Anterior cingulate cortex (tissue), 58 donors: ENCODE data around the gene PLXNA1.
A peak's percentile ranks its signal among the peaks of the same experiment; 100 is the strongest.

Experiments used
- DNase-seq, 58 donors: peaks; one replicate each; lab custom pipeline; 2025; lab: John Stamatoyannopoulos, UW

PLXNA1 gene

GRCh38 chr3:126982471-126983175, at the start of gene PLXNA1:
PLXNA1 (plus strand) TSS chr3:126983115; CDS start chr3:126988594, 5,479 bp downstream.
- peak in 53 of 58 donors; percentile 21 to 81 (median 65) for DNase-seq

- DNase-seq, result no peak
Measured at GRCh38 chr3:126934031-126934531, 48.8 kb upstream of the PLXNA1 start.

- no peak for DNase-seq
Measured at GRCh38 chr3:126934991-126935390, 47.9 kb upstream of the PLXNA1 start.

GRCh38 chr3:126935756-126936509, 47.0 kb upstream of the PLXNA1 start:
- no peak for DNase-seq

- DNase-seq, result no peak
Measured at GRCh38 chr3:126936853-126937425, 46.0 kb upstream of the PLXNA1 start.

DNA sequence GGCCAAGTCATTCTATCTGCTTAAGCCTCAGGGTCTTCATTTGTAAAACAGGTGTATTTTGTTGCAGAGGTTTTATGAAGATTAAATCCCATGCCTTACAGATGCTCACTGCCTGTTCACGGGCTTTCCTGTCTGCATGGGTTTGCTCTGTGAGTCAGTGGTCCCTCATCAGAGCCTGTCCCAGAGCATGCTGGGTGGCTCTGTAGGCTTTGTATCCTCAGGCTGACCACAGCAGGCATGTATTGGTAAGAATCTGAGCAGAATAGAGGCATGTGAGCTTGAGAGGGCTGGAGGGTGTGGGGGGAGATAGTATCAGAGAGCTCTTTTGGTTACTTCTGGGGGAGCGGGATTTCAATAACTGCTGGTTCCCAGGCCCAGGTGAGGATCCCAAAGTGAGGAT, 45.4 kb upstream of the PLXNA1 start:
- no peak for DNase-seq

GRCh38 chr3:126937973-126938372, 44.9 kb upstream of the PLXNA1 start:
- DNase-seq, result peak in 5 of 58 donors; percentile 9 to 45 (median 19)

GRCh38 chr3:126938520-126939337, 44.2 kb upstream of the PLXNA1 start:
- DNase-seq, result no peak

DNA sequence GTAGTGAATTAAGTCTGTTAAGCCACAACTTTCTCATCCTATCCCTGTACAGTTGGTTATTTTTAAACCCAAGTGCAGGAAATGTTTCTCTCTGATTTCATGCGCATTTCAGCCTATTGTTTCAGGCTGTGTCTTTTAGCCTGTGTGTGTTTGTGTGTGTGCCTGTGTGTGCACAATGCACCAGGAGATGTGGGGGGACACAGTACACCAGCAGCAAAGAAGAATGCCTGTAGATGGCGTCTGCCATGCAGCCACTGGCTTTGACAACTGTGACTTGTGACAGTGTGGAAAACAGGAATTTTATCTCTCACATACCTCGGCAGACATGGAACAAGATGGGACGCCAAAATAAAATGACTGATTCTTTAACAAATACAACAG, 43.6 kb upstream of the PLXNA1 start:
- peak in 10 of 58 donors; percentile 14 to 54 (median 20) for DNase-seq

- no peak for DNase-seq
Measured at GRCh38 chr3:126939733-126940132, 43.2 kb upstream of the PLXNA1 start.

DNA sequence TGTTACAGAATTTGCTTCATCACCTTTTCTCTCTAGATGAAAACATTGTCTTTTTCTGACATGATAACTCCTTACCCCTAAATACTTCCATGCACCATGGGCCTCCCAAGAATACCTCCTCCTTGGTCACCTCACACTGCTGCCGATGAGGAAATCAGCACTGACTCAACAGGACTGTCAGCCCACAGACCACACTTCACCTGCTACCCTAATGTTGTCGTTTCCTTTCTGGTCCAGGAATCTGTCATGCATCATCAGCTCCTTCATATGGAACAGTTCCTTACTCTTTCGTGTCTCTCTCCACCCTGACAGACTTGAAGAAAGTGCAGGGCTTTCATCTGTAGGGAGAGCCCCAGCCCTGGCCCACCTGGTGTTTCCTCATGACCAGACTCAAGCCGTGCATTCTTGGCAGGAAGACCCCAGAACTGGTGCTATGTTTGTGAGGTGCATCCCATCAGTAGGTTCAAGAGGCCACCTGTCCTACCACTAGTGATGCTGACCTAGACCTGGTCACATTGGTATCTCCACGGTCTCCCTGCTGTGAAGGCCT, 41.1 kb upstream of the PLXNA1 start:
- no peak for DNase-seq

DNA sequence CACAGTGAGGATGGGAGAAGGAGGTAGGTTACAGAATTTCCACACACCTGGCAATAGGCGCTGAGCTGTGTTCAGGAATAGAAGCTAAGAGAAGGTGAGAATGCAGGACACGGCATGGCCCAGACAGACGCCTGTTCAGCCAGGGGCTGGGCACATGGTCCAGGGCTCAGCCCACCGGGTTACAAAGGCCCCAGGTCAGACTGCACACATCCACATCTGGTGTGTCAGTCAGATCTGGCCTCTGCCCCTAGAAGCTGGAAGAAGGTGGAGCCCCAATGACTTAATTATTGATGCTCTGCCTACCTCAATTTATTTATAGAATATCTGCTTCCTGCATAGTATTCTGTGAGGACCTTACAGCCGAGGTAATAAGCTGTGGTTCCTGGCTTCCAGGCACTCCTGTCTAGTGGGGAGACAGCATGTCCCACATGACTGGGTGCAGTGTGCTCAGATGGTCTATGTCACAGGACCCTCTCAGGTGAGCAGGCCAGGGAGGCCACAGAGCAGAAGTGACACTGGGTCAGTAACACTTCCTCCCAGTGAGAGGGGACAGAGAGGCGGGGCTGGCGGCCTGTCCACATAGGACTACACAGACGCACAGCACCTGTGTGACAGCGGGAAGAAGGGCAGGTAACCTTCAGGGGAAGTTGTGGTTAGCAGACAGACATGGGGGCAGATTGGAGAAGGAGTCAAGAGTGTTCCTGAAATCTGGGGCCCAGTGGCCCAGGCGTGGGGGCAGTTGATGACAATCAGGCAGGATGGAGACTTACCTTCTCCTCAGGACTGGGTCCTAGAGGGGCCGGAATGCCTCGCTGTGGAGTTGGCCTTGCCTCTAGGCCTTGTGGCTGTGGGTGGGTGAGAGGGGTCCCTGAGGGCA, 38.6 kb upstream of the PLXNA1 start:
- no peak for DNase-seq

DNA sequence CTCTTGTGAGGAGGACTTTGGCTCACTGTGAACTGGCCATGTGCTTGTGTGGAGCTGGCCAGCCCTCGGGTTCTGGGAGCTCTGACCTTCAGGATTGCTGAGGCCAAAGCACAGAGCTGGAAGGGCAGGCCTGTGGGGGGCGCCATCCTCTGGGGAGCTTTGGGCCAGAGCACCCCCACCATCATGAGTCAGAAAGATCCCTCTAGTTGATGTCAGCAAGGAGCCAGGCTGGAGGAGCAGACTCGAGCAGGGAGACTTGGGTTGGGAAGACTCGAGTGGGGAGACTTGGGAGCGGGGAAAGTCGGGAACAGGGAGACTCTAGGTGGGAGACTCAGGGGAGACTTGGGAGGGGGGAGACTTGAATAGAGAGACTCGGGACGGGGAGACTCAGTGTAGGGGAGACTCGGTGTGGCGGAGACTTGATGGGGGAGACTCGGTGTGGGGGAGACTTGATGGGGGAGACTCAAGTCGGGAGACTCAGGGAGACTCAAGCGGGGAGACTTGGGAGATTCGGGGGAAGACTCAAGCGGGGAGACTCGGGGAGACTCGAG, 37.7 kb upstream of the PLXNA1 start:
- no peak for DNase-seq

DNA sequence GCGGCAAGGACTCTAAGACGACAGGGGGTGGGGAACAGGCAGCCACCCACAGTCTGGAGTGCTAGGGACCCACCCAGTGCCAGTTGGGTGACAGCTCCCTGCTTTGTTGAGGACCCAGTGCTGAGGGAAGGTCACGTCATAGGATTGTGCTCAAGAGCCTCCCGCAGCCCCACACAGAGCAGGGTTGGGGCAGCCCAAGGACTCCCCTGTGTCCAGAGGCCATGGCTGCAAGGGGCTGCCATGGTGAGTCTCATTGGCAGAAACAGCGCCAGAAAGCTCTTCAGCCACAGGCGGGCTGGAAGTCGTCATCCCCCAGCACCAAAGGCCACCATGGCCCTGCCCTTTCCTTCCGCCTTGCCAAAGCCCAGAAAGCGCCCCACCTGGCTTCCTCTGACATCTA, 37.0 kb upstream of the PLXNA1 start:
- DNase-seq, result no peak

- no peak for DNase-seq
Measured at GRCh38 chr3:126946405-126946804, 36.5 kb upstream of the PLXNA1 start.

DNA sequence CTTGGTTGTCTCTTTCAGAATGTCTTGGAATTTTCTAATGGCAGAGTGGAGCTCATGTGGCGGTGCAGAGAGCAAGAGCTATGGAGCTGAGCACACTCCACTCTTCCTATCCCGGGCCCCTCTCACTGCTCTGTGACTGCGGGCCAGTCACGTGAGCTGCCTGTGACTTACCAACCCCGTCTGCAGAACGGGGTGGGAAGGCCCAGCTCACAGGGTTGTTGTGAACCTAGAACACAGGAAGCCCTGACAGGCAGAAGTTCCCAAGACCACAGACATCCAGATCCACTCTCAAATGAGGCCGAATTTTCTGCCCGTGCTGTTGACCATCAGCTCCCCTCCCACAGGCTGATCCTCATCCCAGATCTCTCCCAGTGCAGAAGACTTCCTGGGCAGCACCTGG, 35.5 kb upstream of the PLXNA1 start:
- DNase-seq, result peak in 1 of 58 donors; percentile 27

- no peak for DNase-seq
Measured at GRCh38 chr3:126948980-126949535, 33.9 kb upstream of the PLXNA1 start.

- DNase-seq, result no peak
Measured at GRCh38 chr3:126951561-126951960, 31.4 kb upstream of the PLXNA1 start.
